Vagina (tissue), 2 donors: ENCODE results near the gene SLC22A5.

Experiments used
- POLR2AphosphoS5 ChIP-seq, 2 donors: sonication (generic); formaldehyde crosslinking; IDR thresholded peaks; one replicate each; pipeline ENCODE4 v1.9.0; 2017; ENCODE audit warnings: antibody characterized with exemption in 2 of 2, mild to moderate bottlenecking in 2 of 2, low read depth in 1 of 2; ENCODE audit not compliant: insufficient read depth in 1 of 2
- TF ChIP-seq, protein P1 (sequence below), 3 experiments: fragments of 450-650 bp in 2 of 3; fragments of 200-600 bp in 1 of 3; sonication (generic) in 1 of 3; IDR thresholded peaks; one replicate each; pipeline ENCODE4 v1.5.1; 2017 to 2019; ENCODE audit warnings: antibody characterized with exemption in 3 of 3, mild to moderate bottlenecking in 2 of 3, moderate library complexity in 2 of 3

DNA sequence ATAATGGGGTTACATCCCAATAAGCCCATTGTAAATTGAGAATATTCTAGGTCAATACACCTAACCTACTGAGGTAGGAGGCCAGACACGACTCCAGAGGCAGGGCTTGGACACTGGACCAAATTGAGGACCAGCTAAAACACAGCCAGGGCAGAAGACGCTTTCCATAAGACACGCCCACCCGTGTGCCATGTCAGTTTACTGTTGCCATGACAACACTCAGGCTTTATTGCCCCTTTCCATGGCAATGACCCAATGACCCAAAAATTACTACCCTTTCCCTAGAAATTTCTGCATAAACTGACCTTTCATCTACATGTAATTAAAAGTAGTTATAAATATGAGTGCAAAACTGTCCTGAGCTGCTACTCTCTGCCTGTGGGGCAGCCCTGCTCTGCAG, 43.8 kb upstream of the SLC22A5 start:
- TF ChIP-seq POLR2AphosphoS5 (IDR thresholded peaks at IDR 0.05; ENCODE audit: insufficient read depth in 1 of 2, low read depth in 1 of 2) = no peak
- TF ChIP-seq, protein P1, sequence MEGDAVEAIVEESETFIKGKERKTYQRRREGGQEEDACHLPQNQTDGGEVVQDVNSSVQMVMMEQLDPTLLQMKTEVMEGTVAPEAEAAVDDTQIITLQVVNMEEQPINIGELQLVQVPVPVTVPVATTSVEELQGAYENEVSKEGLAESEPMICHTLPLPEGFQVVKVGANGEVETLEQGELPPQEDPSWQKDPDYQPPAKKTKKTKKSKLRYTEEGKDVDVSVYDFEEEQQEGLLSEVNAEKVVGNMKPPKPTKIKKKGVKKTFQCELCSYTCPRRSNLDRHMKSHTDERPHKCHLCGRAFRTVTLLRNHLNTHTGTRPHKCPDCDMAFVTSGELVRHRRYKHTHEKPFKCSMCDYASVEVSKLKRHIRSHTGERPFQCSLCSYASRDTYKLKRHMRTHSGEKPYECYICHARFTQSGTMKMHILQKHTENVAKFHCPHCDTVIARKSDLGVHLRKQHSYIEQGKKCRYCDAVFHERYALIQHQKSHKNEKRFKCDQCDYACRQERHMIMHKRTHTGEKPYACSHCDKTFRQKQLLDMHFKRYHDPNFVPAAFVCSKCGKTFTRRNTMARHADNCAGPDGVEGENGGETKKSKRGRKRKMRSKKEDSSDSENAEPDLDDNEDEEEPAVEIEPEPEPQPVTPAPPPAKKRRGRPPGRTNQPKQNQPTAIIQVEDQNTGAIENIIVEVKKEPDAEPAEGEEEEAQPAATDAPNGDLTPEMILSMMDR (IDR thresholded peaks at IDR 0.05) = no peak
